GM23338 (cell line): ENCODE measurements around the gene NCS1. TPM values are rescaled to one million over a fixed set of nuclear protein-coding genes. Genes with fewer than 3 reads are reported as not detected.

Source experiments
- ATAC-seq: fragments of 200-7000 bp; cut with Tn5 transposase; 3 replicates; pipeline ENCODE4 v1.9.1; 2020
- DNase-seq: peaks from one replicate; pipeline ENCODE4 v3.0.0-alpha.2; 2015; ENCODE audit warnings: low spot score
- H2AFZ ChIP-seq: fragments of 200-600 bp; sonication (generic); 2 replicates; pipeline ENCODE4 v1.8.0; 2016; ENCODE audit warnings: antibody characterized with exemption, mild to moderate bottlenecking, moderate library complexity
- H3F3A ChIP-seq: fragments of 200-600 bp; sonication (generic); replicated peaks from 2 replicates; pipeline ENCODE4 v1.8.0; 2017; ENCODE audit warnings: antibody characterized with exemption, mixed run types, low read depth
- H3K27ac ChIP-seq: fragments of 200-600 bp; sonication (generic); 2 replicates; pipeline ENCODE4 v1.6.1; 2016; ENCODE audit warnings: low read depth
- H3K27me3 ChIP-seq: fragments of 200-600 bp; sonication (generic); 2 replicates; pipeline ENCODE4 v1.8.0; 2016; ENCODE audit warnings: mild to moderate bottlenecking, mixed run types, moderate library complexity; ENCODE audit not compliant: insufficient read depth
- H3K36me3 ChIP-seq: fragments of 200-600 bp; sonication (generic); 2 replicates; pipeline ENCODE4 v1.8.0; 2016; ENCODE audit warnings: mild to moderate bottlenecking; ENCODE audit not compliant: insufficient read depth
- H3K4me1 ChIP-seq: fragments of 200-600 bp; sonication (generic); 2 replicates; pipeline ENCODE4 v1.8.0; 2016; ENCODE audit warnings: mild to moderate bottlenecking, moderate library complexity; ENCODE audit not compliant: insufficient read depth
- H3K4me2 ChIP-seq: fragments of 200-600 bp; sonication (generic); 2 replicates; pipeline ENCODE4 v1.7.1; 2017; ENCODE audit warnings: mixed run types
- H3K4me3 ChIP-seq: fragments of 200-600 bp; sonication (generic); 2 replicates; pipeline ENCODE4 v1.6.1; 2016; ENCODE audit warnings: mixed run types
- H3K79me2 ChIP-seq: fragments of 200-600 bp; sonication (generic); replicated peaks from 2 replicates; pipeline ENCODE4 v1.8.0; 2017; ENCODE audit warnings: mild to moderate bottlenecking; ENCODE audit not compliant: insufficient read depth
- H3K9me2 ChIP-seq: fragments of 200-600 bp; sonication (generic); 2 replicates; pipeline ENCODE4 v1.8.0; 2017; ENCODE audit not compliant: insufficient read depth
- H4K20me1 ChIP-seq: fragments of 200-600 bp; sonication (generic); replicated peaks from 2 replicates; pipeline ENCODE4 v1.8.0; 2017; ENCODE audit warnings: mild to moderate bottlenecking; ENCODE audit not compliant: insufficient read depth
- H3K27ac Mint-ChIP-seq: 2 replicates; pipeline ENCODE4 v1.8.0; 2020; ENCODE audit warnings: inconsistent platforms, mild to moderate bottlenecking, moderate library complexity, mixed read lengths
- H3K27me3 Mint-ChIP-seq: 3 replicates; pipeline ENCODE4 v1.8.0; 2022; ENCODE audit warnings: low read depth, mild to moderate bottlenecking, moderate library complexity, mixed read lengths, inconsistent platforms; ENCODE audit not compliant: insufficient read depth, poor library complexity
- H3K36me3 Mint-ChIP-seq: 3 replicates; pipeline ENCODE4 v1.8.0; 2021; ENCODE audit warnings: low read depth, mild to moderate bottlenecking, inconsistent platforms, moderate library complexity, mixed read lengths
- H3K4me1 Mint-ChIP-seq: 3 replicates; pipeline ENCODE4 v1.8.0; 2020; ENCODE audit warnings: mild to moderate bottlenecking, inconsistent platforms, mixed read lengths
- H3K4me3 Mint-ChIP-seq: 3 replicates; pipeline ENCODE4 v1.8.0; 2021; ENCODE audit warnings: moderate library complexity, mild to moderate bottlenecking, inconsistent platforms, mixed read lengths
- H3K9me3 Mint-ChIP-seq: 3 replicates; pipeline ENCODE4 v1.8.0; 2020; ENCODE audit warnings: moderate library complexity, mild to moderate bottlenecking, inconsistent platforms, mixed read lengths
- CREB1 ChIP-seq: fragments of 250-450 bp; sonication (Bioruptor Pico); IDR thresholded peaks from 2 replicates; pipeline ENCODE4 v1.5.0; 2020; ENCODE audit warnings: low read depth, mild to moderate bottlenecking, moderate library complexity
- EZH2 ChIP-seq: fragments of 200-600 bp; sonication (generic); IDR thresholded peaks from one replicate; pipeline ENCODE4 v1.8.0; 2017; ENCODE audit warnings: antibody characterized with exemption, mild to moderate bottlenecking, low read depth; ENCODE audit not compliant: unreplicated experiment
- JUNB ChIP-seq: IDR thresholded peaks from one replicate; pipeline ENCODE4 v1.6.1; 2016; ENCODE audit warnings: antibody characterized with exemption; ENCODE audit not compliant: unreplicated experiment
- POLR2AphosphoS5 ChIP-seq: IDR thresholded peaks from 2 replicates; pipeline ENCODE4 v1.6.1; 2016; ENCODE audit warnings: antibody characterized with exemption, low read depth
- STAT1 ChIP-seq: IDR thresholded peaks from one replicate; pipeline ENCODE4 v1.6.1; 2016; ENCODE audit warnings: antibody characterized with exemption; ENCODE audit not compliant: unreplicated experiment
- ZNF331 ChIP-seq: fragments of 250-450 bp; sonication (Bioruptor Pico); IDR thresholded peaks from 2 replicates; pipeline ENCODE4 v1.5.0; 2020; ENCODE audit warnings: low read depth, mild to moderate bottlenecking, moderate library complexity
- polyA plus RNA-seq: library from polyadenylated mRNA; unstranded; fragments of >200 nt; fragmentation: Nextera tagmentation; extraction: Ambion mirVana; gene quantifications from 2 replicates; pipeline ENCODE4 v1.2.1, GENCODE V29; 2016
- total RNA-seq: library from RNA; depleted of rRNA; stranded (reverse); fragments of >200 nt; shearing (Covaris generic); gene quantifications from 2 replicates; pipeline ENCODE4 v1.2.3, GENCODE V29; 2014
- TF ChIP-seq, protein P1 (sequence below): fragments of 250-450 bp; sonication (Bioruptor Pico); IDR thresholded peaks from 2 replicates; pipeline ENCODE4 v1.5.0; 2020; ENCODE audit warnings: mild to moderate bottlenecking, moderate library complexity

NCS1 gene
- total and polyA plus RNA-seq, 2 experiments from 2014 or later: 8.2 to 34.3 TPM

DNA sequence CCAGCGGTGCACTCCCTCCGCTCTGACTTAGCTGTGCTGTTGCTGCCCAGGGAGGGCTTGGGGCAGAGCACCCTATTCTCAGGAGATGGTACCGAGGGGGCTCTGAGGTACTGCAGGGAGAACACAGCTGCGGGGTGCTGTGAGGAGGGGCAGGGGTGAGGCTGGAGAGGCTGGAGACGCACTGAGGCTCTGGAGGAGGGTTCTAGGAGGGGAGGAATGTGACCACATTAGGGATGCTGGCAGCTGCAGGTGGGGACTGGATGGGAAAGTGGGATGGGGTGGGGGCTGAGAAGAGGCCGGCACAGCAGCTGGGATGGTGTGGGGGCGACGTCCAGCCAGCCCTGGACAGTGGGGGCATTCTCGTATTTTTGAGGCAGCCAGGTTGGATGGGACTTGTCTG is 20.9 kb downstream of the NCS1 start (continued):
- TF ChIP-seq, protein P1, sequence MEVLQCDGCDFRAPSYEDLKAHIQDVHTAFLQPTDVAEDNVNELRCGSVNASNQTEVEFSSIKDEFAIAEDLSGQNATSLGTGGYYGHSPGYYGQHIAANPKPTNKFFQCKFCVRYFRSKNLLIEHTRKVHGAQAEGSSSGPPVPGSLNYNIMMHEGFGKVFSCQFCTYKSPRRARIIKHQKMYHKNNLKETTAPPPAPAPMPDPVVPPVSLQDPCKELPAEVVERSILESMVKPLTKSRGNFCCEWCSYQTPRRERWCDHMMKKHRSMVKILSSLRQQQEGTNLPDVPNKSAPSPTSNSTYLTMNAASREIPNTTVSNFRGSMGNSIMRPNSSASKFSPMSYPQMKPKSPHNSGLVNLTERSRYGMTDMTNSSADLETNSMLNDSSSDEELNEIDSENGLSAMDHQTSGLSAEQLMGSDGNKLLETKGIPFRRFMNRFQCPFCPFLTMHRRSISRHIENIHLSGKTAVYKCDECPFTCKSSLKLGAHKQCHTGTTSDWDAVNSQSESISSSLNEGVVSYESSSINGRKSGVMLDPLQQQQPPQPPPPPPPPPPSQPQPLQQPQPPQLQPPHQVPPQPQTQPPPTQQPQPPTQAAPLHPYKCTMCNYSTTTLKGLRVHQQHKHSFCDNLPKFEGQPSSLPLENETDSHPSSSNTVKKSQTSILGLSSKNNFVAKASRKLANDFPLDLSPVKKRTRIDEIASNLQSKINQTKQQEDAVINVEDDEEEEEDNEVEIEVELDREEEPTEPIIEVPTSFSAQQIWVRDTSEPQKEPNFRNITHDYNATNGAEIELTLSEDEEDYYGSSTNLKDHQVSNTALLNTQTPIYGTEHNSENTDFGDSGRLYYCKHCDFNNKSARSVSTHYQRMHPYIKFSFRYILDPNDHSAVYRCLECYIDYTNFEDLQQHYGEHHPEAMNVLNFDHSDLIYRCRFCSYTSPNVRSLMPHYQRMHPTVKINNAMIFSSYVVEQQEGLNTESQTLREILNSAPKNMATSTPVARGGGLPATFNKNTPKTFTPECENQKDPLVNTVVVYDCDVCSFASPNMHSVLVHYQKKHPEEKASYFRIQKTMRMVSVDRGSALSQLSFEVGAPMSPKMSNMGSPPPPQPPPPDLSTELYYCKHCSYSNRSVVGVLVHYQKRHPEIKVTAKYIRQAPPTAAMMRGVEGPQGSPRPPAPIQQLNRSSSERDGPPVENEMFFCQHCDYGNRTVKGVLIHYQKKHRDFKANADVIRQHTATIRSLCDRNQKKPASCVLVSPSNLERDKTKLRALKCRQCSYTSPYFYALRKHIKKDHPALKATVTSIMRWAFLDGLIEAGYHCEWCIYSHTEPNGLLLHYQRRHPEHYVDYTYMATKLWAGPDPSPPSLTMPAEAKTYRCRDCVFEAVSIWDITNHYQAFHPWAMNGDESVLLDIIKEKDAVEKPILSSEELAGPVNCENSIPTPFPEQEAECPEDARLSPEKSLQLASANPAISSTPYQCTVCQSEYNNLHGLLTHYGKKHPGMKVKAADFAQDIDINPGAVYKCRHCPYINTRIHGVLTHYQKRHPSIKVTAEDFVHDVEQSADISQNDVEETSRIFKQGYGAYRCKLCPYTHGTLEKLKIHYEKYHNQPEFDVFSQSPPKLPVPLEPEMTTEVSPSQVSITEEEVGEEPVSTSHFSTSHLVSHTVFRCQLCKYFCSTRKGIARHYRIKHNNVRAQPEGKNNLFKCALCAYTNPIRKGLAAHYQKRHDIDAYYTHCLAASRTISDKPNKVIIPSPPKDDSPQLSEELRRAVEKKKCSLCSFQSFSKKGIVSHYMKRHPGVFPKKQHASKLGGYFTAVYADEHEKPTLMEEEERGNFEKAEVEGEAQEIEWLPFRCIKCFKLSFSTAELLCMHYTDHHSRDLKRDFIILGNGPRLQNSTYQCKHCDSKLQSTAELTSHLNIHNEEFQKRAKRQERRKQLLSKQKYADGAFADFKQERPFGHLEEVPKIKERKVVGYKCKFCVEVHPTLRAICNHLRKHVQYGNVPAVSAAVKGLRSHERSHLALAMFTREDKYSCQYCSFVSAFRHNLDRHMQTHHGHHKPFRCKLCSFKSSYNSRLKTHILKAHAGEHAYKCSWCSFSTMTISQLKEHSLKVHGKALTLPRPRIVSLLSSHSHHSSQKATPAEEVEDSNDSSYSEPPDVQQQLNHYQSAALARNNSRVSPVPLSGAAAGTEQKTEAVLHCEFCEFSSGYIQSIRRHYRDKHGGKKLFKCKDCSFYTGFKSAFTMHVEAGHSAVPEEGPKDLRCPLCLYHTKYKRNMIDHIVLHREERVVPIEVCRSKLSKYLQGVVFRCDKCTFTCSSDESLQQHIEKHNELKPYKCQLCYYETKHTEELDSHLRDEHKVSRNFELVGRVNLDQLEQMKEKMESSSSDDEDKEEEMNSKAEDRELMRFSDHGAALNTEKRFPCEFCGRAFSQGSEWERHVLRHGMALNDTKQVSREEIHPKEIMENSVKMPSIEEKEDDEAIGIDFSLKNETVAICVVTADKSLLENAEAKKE (CRISPR knock-in tag): no peak
- TF ChIP-seq CREB1 (CRISPR knock-in tag) (no peak), STAT1 (no peak)

DNA sequence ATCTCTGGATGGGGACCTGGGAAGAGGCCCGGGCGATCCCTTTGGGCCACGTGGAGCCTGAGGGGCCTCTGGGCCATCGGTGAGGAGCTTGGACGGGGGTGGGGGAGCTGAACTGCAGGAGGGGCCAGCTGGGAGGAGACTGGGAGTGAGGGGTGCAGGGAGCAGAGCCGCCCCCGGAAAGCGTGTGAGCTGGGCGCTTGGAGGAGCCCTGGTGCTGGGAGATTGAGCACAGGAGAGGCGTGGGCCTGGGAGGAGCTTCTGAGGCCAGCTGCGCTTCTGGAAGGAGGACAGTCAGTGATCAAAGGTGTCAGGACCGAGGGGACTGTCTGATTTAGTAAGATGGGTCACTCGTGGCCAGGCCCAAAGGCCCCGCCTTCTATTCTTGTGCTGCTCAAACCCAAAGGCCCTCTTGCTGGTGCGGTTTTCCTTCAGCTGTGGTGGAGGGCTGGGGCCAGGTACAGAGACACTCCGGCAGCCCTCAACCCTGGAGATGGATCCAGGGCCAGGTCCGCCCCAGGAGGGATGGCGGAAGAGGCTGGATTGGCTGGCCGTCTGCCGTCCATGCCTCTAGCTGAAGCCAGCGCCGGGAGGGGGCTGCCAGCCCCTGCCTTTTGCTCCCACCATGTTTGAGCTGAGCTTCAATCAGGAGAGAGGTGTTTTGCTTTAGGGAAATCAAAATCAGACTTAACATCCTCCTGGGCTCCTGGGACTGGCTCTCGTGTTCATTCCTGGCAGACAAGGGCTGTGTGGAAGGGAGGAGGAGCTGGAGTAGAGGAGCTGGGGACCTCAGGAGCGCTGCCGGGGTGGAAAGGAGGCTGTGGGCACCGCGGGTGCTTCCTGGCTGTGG is 21.6 kb downstream of the NCS1 start:
- H4K20me1 ChIP-seq: peaks cover 11% of the 10 kb centered on the region; the same call in 1 of the 2 replicates
- no peak overlapping the region; the same call in 2 of the 3 replicates for H3K4me3 Mint-ChIP-seq
- no peak overlapping the region for H2AFZ ChIP-seq
- no peaks in the 10 kb centered on the region for H3K36me3 ChIP-seq
- no peaks in the 10 kb centered on the region for H3F3A ChIP-seq
- ATAC-seq: peak; percentile 64
- H3K79me2 ChIP-seq: peaks cover 58% of the 10 kb centered on the region
- H3K27me3 ChIP-seq: no peaks in the 10 kb centered on the region
- H3K27ac Mint-ChIP-seq: peak overlapping the region; percentile 13; the same call in 1 of the 2 replicates
- no peaks in the 10 kb centered on the region for H3K9me2 ChIP-seq
- no peak overlapping the region for H3K4me2 ChIP-seq
- no peak overlapping the region for H3K4me3 ChIP-seq
- DNase-seq: peak; percentile 34
- H3K27me3 Mint-ChIP-seq: peaks cover 12% of the 10 kb centered on the region
- no peaks in the 10 kb centered on the region for H3K9me3 Mint-ChIP-seq
- H3K4me1 ChIP-seq: no peaks in the 10 kb centered on the region; the same call in 1 of the 2 replicates
- H3K36me3 Mint-ChIP-seq: no peaks in the 10 kb centered on the region
- H3K4me1 Mint-ChIP-seq: peaks cover 23% of the 10 kb centered on the region
- peak overlapping the region; percentile 59; the same call in 1 of the 2 replicates for H3K27ac ChIP-seq
- TF ChIP-seq ZNF331 (CRISPR knock-in tag) (no peak), STAT1 (no peak), POLR2AphosphoS5 (no peak), EZH2 (no peak), CREB1 (CRISPR knock-in tag) (no peak), JUNB (no peak)
- TF ChIP-seq, protein P1 (CRISPR knock-in tag): no peak
